Measurements from ENCODE around the gene C11orf24.
"Not testable (repeated sequence)": the region's sequence is repeated elsewhere in the genome, so short reads cannot be mapped to it uniquely, and the experiment has no call there.

Gene C11orf24

GRCh38 chr11:68308068-68308467, 36.3 kb upstream of the C11orf24 start:
- no peak overlapping the region for H3K9ac ChIP-seq (ENCODE audit: low read length)
- H3K27me3 ChIP-seq (ENCODE audit: control insufficient read depth, insufficient read depth, low read length): peaks cover 9% of the 10 kb centered on the region
- no peak overlapping the region for H3K27ac ChIP-seq (ENCODE audit: low read length)

GRCh38 chr11:68306636-68307035, 34.9 kb upstream of the C11orf24 start:
- no peaks in the 10 kb centered on the region for H3K4me1 ChIP-seq (ENCODE audit: control insufficient read depth, low read depth, low read length)
- H3K9me3 ChIP-seq (ENCODE audit: control insufficient read depth, low read depth, low read length): peaks cover 12% of the 10 kb centered on the region
- peaks cover 4% of the 10 kb centered on the region for H3K27me3 ChIP-seq (ENCODE audit: control insufficient read depth, insufficient read depth, low read length)
- H3K4me3 ChIP-seq (ENCODE audit: low read length): no peak overlapping the region
- no peaks in the 10 kb centered on the region for H3K36me3 ChIP-seq (ENCODE audit: control insufficient read depth, low read depth, low read length)
- no peak overlapping the region for H3K9ac ChIP-seq (ENCODE audit: low read length)
- no peak overlapping the region for H3K27ac ChIP-seq (ENCODE audit: low read length)

More at GRCh38 chr11:68308068-68308467, 36.3 kb upstream of the C11orf24 start:
- H3K4me1 ChIP-seq (ENCODE audit: control insufficient read depth, low read depth, low read length): no peaks in the 10 kb centered on the region
- H3K4me3 ChIP-seq (ENCODE audit: low read length): no peak overlapping the region
- H3K9me3 ChIP-seq (ENCODE audit: control insufficient read depth, low read depth, low read length): peaks cover 12% of the 10 kb centered on the region
- H3K36me3 ChIP-seq (ENCODE audit: control insufficient read depth, low read depth, low read length): no peaks in the 10 kb centered on the region

- no peaks in the 10 kb centered on the region for H3K27me3 ChIP-seq (ENCODE audit: control insufficient read depth, insufficient read depth, low read length)
- no peaks in the 10 kb centered on the region for H3K36me3 ChIP-seq (ENCODE audit: control insufficient read depth, low read depth, low read length)
- no peak overlapping the region for H3K9ac ChIP-seq (ENCODE audit: low read length)
- H3K4me3 ChIP-seq (ENCODE audit: low read length): no peak overlapping the region
- H3K27ac ChIP-seq (ENCODE audit: low read length): no peak overlapping the region
- peaks cover 12% of the 10 kb centered on the region for H3K9me3 ChIP-seq (ENCODE audit: control insufficient read depth, low read depth, low read length)
- H3K4me1 ChIP-seq (ENCODE audit: control insufficient read depth, low read depth, low read length): no peaks in the 10 kb centered on the region
Observed at GRCh38 chr11:68303982-68304780, 32.4 kb upstream of the C11orf24 start.

- Histone ChIP-seq H3K4me3 (ENCODE audit: low read length) (no peak overlapping the region), H3K36me3 (ENCODE audit: control insufficient read depth, low read depth, low read length) (no peaks in the 10 kb centered on the region), H3K27ac (ENCODE audit: low read length) (no peak overlapping the region), H3K4me1 (ENCODE audit: control insufficient read depth, low read depth, low read length) (peaks cover under 1% of the 10 kb centered on the region), H3K27me3 (ENCODE audit: control insufficient read depth, insufficient read depth, low read length) (no peaks in the 10 kb centered on the region), H3K9me3 (ENCODE audit: control insufficient read depth, low read depth, low read length) (peaks cover 12% of the 10 kb centered on the region), H3K9ac (ENCODE audit: low read length) (no peak overlapping the region)
Observed at GRCh38 chr11:68303083-68303482, 31.3 kb upstream of the C11orf24 start.

GRCh38 chr11:68302670-68303069, 30.9 kb upstream of the C11orf24 start:
- Histone ChIP-seq H3K27me3 (ENCODE audit: control insufficient read depth, insufficient read depth, low read length) (no peaks in the 10 kb centered on the region), H3K9ac (ENCODE audit: low read length) (no peak overlapping the region), H3K36me3 (ENCODE audit: control insufficient read depth, low read depth, low read length) (no peaks in the 10 kb centered on the region), H3K27ac (ENCODE audit: low read length) (no peak overlapping the region), H3K4me3 (ENCODE audit: low read length) (no peak overlapping the region), H3K9me3 (ENCODE audit: control insufficient read depth, low read depth, low read length) (peaks cover 12% of the 10 kb centered on the region), H3K4me1 (ENCODE audit: control insufficient read depth, low read depth, low read length) (peaks cover 3% of the 10 kb centered on the region)

GRCh38 chr11:68302256-68302655, 30.5 kb upstream of the C11orf24 start:
- Histone ChIP-seq H3K9ac (ENCODE audit: low read length) (no peak overlapping the region), H3K27ac (ENCODE audit: low read length) (no peak overlapping the region)

GRCh38 chr11:68300076-68300830, 28.5 kb upstream of the C11orf24 start:
- H3K9me3 ChIP-seq (ENCODE audit: control insufficient read depth, low read depth, low read length): peaks cover 12% of the 10 kb centered on the region
- no peak overlapping the region for H3K4me3 ChIP-seq (ENCODE audit: low read length)
- no peaks in the 10 kb centered on the region for H3K36me3 ChIP-seq (ENCODE audit: control insufficient read depth, low read depth, low read length)
- peaks cover 3% of the 10 kb centered on the region for H3K4me1 ChIP-seq (ENCODE audit: control insufficient read depth, low read depth, low read length)
- no peaks in the 10 kb centered on the region for H3K27me3 ChIP-seq (ENCODE audit: control insufficient read depth, insufficient read depth, low read length)
- no peak overlapping the region for H3K9ac ChIP-seq (ENCODE audit: low read length)
- H3K27ac ChIP-seq (ENCODE audit: low read length): no peak overlapping the region

More at GRCh38 chr11:68302256-68302655, 30.5 kb upstream of the C11orf24 start:
- Histone ChIP-seq H3K36me3 (ENCODE audit: control insufficient read depth, low read depth, low read length) (no peaks in the 10 kb centered on the region), H3K27me3 (ENCODE audit: control insufficient read depth, insufficient read depth, low read length) (no peaks in the 10 kb centered on the region), H3K4me1 (ENCODE audit: control insufficient read depth, low read depth, low read length) (peaks cover 3% of the 10 kb centered on the region), H3K9me3 (ENCODE audit: control insufficient read depth, low read depth, low read length) (peaks cover 12% of the 10 kb centered on the region), H3K4me3 (ENCODE audit: low read length) (no peak overlapping the region)

GRCh38 chr11:68299517-68299879, 27.7 kb upstream of the C11orf24 start:
- H3K27me3 ChIP-seq (ENCODE audit: control insufficient read depth, insufficient read depth, low read length); H3K9ac ChIP-seq (ENCODE audit: low read length); H3K4me1 ChIP-seq (ENCODE audit: control insufficient read depth, low read depth, low read length); H3K9me3 ChIP-seq (ENCODE audit: control insufficient read depth, low read depth, low read length); H3K27ac ChIP-seq (ENCODE audit: low read length); H3K4me3 ChIP-seq (ENCODE audit: low read length); H3K36me3 ChIP-seq (ENCODE audit: control insufficient read depth, low read depth, low read length): not testable (repeated sequence)

GRCh38 chr11:68298659-68299516, 27.1 kb upstream of the C11orf24 start:
- H3K4me3 ChIP-seq (ENCODE audit: low read length): no peak overlapping the region
- no peak overlapping the region for H3K9ac ChIP-seq (ENCODE audit: low read length)
- H3K9me3 ChIP-seq (ENCODE audit: control insufficient read depth, low read depth, low read length): peaks cover 2% of the 10 kb centered on the region
- peaks cover 3% of the 10 kb centered on the region for H3K4me1 ChIP-seq (ENCODE audit: control insufficient read depth, low read depth, low read length)
- H3K36me3 ChIP-seq (ENCODE audit: control insufficient read depth, low read depth, low read length): no peaks in the 10 kb centered on the region
- no peak overlapping the region for H3K27ac ChIP-seq (ENCODE audit: low read length)
- no peaks in the 10 kb centered on the region for H3K27me3 ChIP-seq (ENCODE audit: control insufficient read depth, insufficient read depth, low read length)

GRCh38 chr11:68297812-68298658, 26.3 kb upstream of the C11orf24 start:
- H3K4me3 ChIP-seq (ENCODE audit: low read length): no peak overlapping the region
- H3K9ac ChIP-seq (ENCODE audit: low read length): no peak overlapping the region
- no peaks in the 10 kb centered on the region for H3K9me3 ChIP-seq (ENCODE audit: control insufficient read depth, low read depth, low read length)
- peaks cover 3% of the 10 kb centered on the region for H3K4me1 ChIP-seq (ENCODE audit: control insufficient read depth, low read depth, low read length)
- no peak overlapping the region for H3K27ac ChIP-seq (ENCODE audit: low read length)
- H3K27me3 ChIP-seq (ENCODE audit: control insufficient read depth, insufficient read depth, low read length): no peaks in the 10 kb centered on the region
- H3K36me3 ChIP-seq (ENCODE audit: control insufficient read depth, low read depth, low read length): no peaks in the 10 kb centered on the region

- Histone ChIP-seq H3K4me3 (ENCODE audit: low read length) (no peak overlapping the region), H3K27ac (ENCODE audit: low read length) (no peak overlapping the region), H3K27me3 (ENCODE audit: control insufficient read depth, insufficient read depth, low read length) (no peaks in the 10 kb centered on the region), H3K9ac (ENCODE audit: low read length) (no peak overlapping the region), H3K36me3 (ENCODE audit: control insufficient read depth, low read depth, low read length) (no peaks in the 10 kb centered on the region), H3K4me1 (ENCODE audit: control insufficient read depth, low read depth, low read length) (peaks cover 3% of the 10 kb centered on the region), H3K9me3 (ENCODE audit: control insufficient read depth, low read depth, low read length) (no peaks in the 10 kb centered on the region)
Observed at GRCh38 chr11:68297494-68297811, 25.7 kb upstream of the C11orf24 start.

Measured in iPS-18a (cell line).